NCI-H446 (cell line): ENCODE data around the gene TRPM6.

Experiments
- DNase-seq, 2 experiments: peaks; one replicate each; lab custom pipeline; 2025; lab: John Stamatoyannopoulos, UW

TRPM6 gene

GRCh38 chr9:74711341-74711740, 176.4 kb downstream of the TRPM6 start:
- DNase-seq: no peak

GRCh38 chr9:74697535-74697934, 190.2 kb downstream of the TRPM6 start:
- DNase-seq: no peak

- DNase-seq: no peak
Measured at GRCh38 chr9:74696520-74696919, 191.2 kb downstream of the TRPM6 start.

- no peak for DNase-seq
Measured at GRCh38 chr9:74691058-74691457, 196.7 kb downstream of the TRPM6 start.

- no peak for DNase-seq
Measured at GRCh38 chr9:74683322-74683721, 204.4 kb downstream of the TRPM6 start.

- DNase-seq: no peak
Measured at GRCh38 chr9:74681906-74682305, 205.8 kb downstream of the TRPM6 start.

- DNase-seq: no peak
Measured at GRCh38 chr9:74674077-74674476, 213.6 kb downstream of the TRPM6 start.
